Karpas-422 (cell line): ENCODE data around the gene UNC93B1. TPM values are rescaled to one million over a fixed set of nuclear protein-coding genes. Genes with fewer than 3 reads are reported as not detected.
A peak's percentile ranks its signal among the peaks of the same experiment; 100 is the strongest.

Experiments used
- DNase-seq: peaks from one replicate; pipeline ENCODE4 v3.0.0-alpha.2; 2015
- H2AFZ ChIP-seq: fragments of 200-600 bp; sonication (generic); 2 replicates; pipeline ENCODE4 v1.6.1; 2014; ENCODE audit warnings: antibody characterized with exemption, low read length, mixed read lengths
- H3K27ac ChIP-seq: fragments of 200-600 bp; sonication (generic); 2 replicates; pipeline ENCODE4 v1.5.1; 2014; ENCODE audit warnings: mild to moderate bottlenecking, low read length, moderate library complexity
- H3K27me3 ChIP-seq: fragments of 200-600 bp; sonication (generic); 2 replicates; pipeline ENCODE4 v1.6.1; 2014; ENCODE audit warnings: low read length, mixed read lengths
- H3K36me3 ChIP-seq: fragments of 200-600 bp; sonication (generic); 2 replicates; pipeline ENCODE4 v1.6.1; 2014; ENCODE audit warnings: low read length, mixed read lengths; ENCODE audit not compliant: insufficient read depth
- H3K4me1 ChIP-seq: fragments of 200-600 bp; sonication (generic); 2 replicates; pipeline ENCODE4 v1.6.1; 2014; ENCODE audit warnings: mild to moderate bottlenecking, low read length, mixed read lengths
- H3K4me2 ChIP-seq: fragments of 200-600 bp; sonication (generic); 2 replicates; pipeline ENCODE4 v1.6.1; 2014; ENCODE audit warnings: low read length, low read depth, mild to moderate bottlenecking; ENCODE audit not compliant: poor library complexity, severe bottlenecking
- H3K4me3 ChIP-seq: fragments of 200-600 bp; sonication (generic); 2 replicates; pipeline ENCODE4 v1.5.1; 2014; ENCODE audit warnings: mild to moderate bottlenecking, antibody characterized with exemption, low read length, mixed read lengths
- H3K79me2 ChIP-seq: fragments of 200-600 bp; sonication (generic); 2 replicates; pipeline ENCODE4 v1.6.1; 2014; ENCODE audit warnings: mild to moderate bottlenecking, low read length, mixed read lengths
- H3K9ac ChIP-seq: fragments of 200-600 bp; sonication (generic); 2 replicates; pipeline ENCODE4 v1.6.0; 2014; ENCODE audit warnings: low read length
- H3K9me2 ChIP-seq: fragments of 200-600 bp; sonication (generic), shearing (Covaris generic); replicated peaks from 2 replicates; pipeline ENCODE4 v1.6.0; 2014; ENCODE audit warnings: mild to moderate bottlenecking, low read length, moderate library complexity; ENCODE audit not compliant: insufficient read depth
- H3K9me3 ChIP-seq: fragments of 300-700, 200-600 bp; sonication (generic); 2 replicates; pipeline ENCODE4 v1.6.1; 2014; ENCODE audit warnings: low read length, mixed read lengths
- H4K20me1 ChIP-seq: fragments of 200-600 bp; sonication (generic); 2 replicates; pipeline ENCODE4 v1.6.1; 2014; ENCODE audit warnings: mild to moderate bottlenecking, antibody characterized with exemption, low read length, low read depth; ENCODE audit not compliant: insufficient read depth
- total RNA-seq: library from RNA; depleted of rRNA; stranded (reverse); fragments of >200 nt; shearing (Covaris generic); gene quantifications from 2 replicates; pipeline ENCODE4 v1.2.3, GENCODE V29; 2014; ENCODE audit warnings: low replicate concordance

Gene UNC93B1
- total RNA-seq, 1 experiment from 2014 or later, result 71.1 TPM

GRCh38 chr11:68041617-68042218 lies 37.8 kb upstream of the UNC93B1 start:
- no peaks in the 10 kb centered on the region for H3K9me2 ChIP-seq
- peak overlapping the region; percentile 72; the same call in 1 of the 2 replicates for H3K9ac ChIP-seq
- H3K4me3 ChIP-seq, result no peak overlapping the region
- no peaks in the 10 kb centered on the region for H3K27me3 ChIP-seq
- H4K20me1 ChIP-seq, result no peaks in the 10 kb centered on the region; the same call in 1 of the 2 replicates
- DNase-seq, result no peak
- H3K36me3 ChIP-seq, result no peaks in the 10 kb centered on the region
- peaks cover 40% of the 10 kb centered on the region for H3K4me1 ChIP-seq
- H2AFZ ChIP-seq, result no peak overlapping the region
- H3K9me3 ChIP-seq, result no peaks in the 10 kb centered on the region
- H3K79me2 ChIP-seq, result peaks cover 9% of the 10 kb centered on the region; the same call in 1 of the 2 replicates
- H3K27ac ChIP-seq, result peak overlapping the region; percentile 81
- no peak overlapping the region for H3K4me2 ChIP-seq

DNA sequence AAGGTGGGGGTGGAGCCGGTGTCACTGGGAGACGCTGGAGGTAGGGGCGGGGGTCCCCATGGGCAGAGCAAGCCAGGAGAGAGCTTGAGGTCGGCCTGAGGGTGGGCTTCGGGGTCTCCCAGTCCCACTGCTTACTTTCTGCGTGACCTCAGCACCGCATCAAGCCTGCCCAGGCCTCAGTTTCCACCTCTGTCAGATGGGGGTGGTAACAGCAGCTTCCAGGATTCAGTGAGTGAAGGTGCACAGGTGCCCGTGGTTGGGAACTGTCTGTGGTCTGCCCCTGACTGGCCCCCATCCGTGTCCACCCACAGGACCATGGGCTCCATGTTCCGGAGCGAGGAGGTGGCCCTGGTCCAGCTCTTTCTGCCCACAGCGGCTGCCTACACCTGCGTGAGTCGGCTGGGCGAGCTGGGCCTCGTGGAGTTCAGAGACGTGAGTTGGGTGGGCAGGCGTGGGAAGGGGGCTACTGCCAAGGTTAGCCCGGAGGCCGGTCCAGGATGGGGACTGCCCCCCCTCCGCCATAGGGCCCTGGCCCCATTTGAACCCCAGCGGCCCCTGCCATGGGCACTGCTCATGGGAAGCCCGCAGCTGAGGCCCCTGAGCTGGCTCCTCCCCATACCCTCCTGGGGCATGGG lies 37.2 kb upstream of the UNC93B1 start:
- H3K36me3 ChIP-seq, result no peaks in the 10 kb centered on the region
- no peak for DNase-seq
- no peaks in the 10 kb centered on the region for H3K9me2 ChIP-seq
- H3K9me3 ChIP-seq, result no peaks in the 10 kb centered on the region
- peak overlapping the region; percentile 72 for H3K4me2 ChIP-seq
- H2AFZ ChIP-seq, result no peak overlapping the region
- H3K27me3 ChIP-seq, result no peaks in the 10 kb centered on the region
- H3K27ac ChIP-seq, result peak overlapping the region; percentile 81
- H4K20me1 ChIP-seq, result no peaks in the 10 kb centered on the region
- peaks cover 40% of the 10 kb centered on the region for H3K4me1 ChIP-seq
- peak overlapping the region; percentile 72 for H3K9ac ChIP-seq
- peaks cover 9% of the 10 kb centered on the region; the same call in 1 of the 2 replicates for H3K79me2 ChIP-seq
- peak overlapping the region; percentile 71 for H3K4me3 ChIP-seq

DNA sequence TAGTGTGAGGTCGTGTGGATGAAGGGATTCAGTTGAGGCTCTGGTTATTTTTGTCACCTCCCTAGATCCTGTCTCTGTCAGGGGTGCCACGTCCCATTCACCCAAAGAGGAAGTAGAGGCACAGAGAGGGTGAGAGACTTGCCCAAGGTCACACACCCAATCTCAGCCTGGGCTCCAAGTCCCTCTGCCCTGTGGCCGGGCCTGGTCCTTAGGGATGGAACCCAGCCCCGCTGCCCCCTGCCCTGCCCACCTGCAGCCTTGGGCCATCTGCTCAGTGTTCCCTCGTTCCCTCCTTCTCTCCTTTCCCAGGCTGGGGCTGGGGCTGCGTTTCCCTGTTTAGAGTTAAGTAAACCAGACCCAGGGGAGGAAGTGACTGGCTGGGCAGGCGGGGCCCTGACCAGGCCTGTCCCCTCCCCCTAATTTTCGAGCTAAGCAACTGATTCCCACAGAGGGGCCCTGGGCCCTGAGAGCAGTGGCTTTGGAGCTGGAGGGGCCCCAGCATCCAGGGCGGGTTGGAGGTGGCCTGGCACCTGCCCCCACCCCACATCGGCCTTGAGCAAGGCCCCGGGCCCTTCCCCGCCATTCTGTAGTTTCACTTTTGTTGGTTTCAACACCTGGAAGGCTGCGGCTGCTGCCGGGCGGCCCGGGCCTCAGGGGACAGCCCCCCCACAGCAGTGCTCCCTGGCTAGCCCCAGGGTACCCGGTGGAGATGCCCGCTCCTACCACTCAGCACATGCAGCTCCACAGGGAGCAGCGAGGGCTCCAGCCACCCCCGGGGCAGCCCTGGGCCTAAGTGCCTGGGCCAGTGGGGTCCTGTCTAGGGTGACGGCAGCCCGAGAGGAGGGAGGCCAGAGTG lies 36.4 kb upstream of the UNC93B1 start:
- Histone ChIP-seq H3K4me1 (peaks cover 40% of the 10 kb centered on the region), H3K9ac (peak overlapping the region; percentile 72), H3K9me2 (no peaks in the 10 kb centered on the region), H3K27me3 (no peaks in the 10 kb centered on the region), H3K27ac (peak overlapping the region; percentile 81), H3K4me2 (peak overlapping the region; percentile 72), H4K20me1 (no peaks in the 10 kb centered on the region), H2AFZ (peak overlapping the region; percentile 48; the same call in 1 of the 2 replicates), H3K36me3 (no peaks in the 10 kb centered on the region), H3K4me3 (peak overlapping the region; percentile 71), H3K9me3 (no peaks in the 10 kb centered on the region), H3K79me2 (peaks cover 9% of the 10 kb centered on the region; the same call in 1 of the 2 replicates)
- DNase-seq, result peak; percentile 80

DNA sequence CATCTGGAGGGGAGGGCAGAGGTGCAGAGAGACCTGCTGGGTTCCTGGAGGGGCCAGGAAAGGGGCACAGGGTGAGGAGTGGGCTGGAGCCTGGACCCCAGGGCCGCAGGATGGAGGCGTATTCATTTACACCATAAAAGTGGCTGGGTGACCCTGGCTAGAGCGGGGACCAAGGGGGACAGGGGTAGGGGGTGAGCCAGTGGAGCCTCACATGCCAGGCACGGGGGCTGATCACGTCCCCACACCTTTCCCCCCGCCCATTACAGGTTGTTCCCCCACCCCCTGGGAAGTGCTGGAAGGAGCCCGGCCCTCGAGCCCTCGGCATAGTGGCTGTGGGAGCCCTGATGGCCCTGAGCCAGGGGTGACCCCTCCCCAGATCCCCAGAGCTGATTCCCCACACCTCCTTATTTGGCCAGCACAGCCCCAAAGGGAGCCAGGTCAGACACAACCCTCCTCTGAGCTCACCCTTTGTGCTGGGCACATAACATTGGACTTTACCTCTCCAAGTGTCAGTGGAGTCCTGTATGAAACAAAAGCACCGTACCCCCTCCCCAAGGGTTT lies 35.7 kb upstream of the UNC93B1 start:
- DNase-seq, result no peak
- no peaks in the 10 kb centered on the region for H3K9me2 ChIP-seq
- no peaks in the 10 kb centered on the region for H3K27me3 ChIP-seq
- H3K9ac ChIP-seq, result peak overlapping the region; percentile 72
- H3K79me2 ChIP-seq, result peaks cover 9% of the 10 kb centered on the region; the same call in 1 of the 2 replicates
- peak overlapping the region; percentile 71 for H3K4me3 ChIP-seq
- H3K4me2 ChIP-seq, result peak overlapping the region; percentile 72
- no peaks in the 10 kb centered on the region for H3K36me3 ChIP-seq
- no peak overlapping the region; the same call in 1 of the 2 replicates for H2AFZ ChIP-seq
- no peaks in the 10 kb centered on the region for H4K20me1 ChIP-seq
- H3K9me3 ChIP-seq, result no peaks in the 10 kb centered on the region
- peaks cover 40% of the 10 kb centered on the region for H3K4me1 ChIP-seq
- H3K27ac ChIP-seq, result peak overlapping the region; percentile 81

- peak within 1 kb of the TSS; percentile 72 for H3K4me2 ChIP-seq
- no peaks in the 10 kb centered on the region for H3K9me2 ChIP-seq
- peak within 1 kb of the TSS; percentile 37; the same call in 1 of the 2 replicates for H2AFZ ChIP-seq
- H3K9ac ChIP-seq, result peak within 1 kb of the TSS; percentile 72
- no peaks in the 10 kb centered on the region for H3K27me3 ChIP-seq
- peak within 1 kb of the TSS; percentile 81 for H3K27ac ChIP-seq
- H3K36me3 ChIP-seq, result peaks cover 3% of the 10 kb centered on the region; the same call in 1 of the 2 replicates
- peak within 1 kb of the TSS; percentile 71 for H3K4me3 ChIP-seq
- peaks cover 9% of the 10 kb centered on the region; the same call in 1 of the 2 replicates for H3K79me2 ChIP-seq
- peak; percentile 82 for DNase-seq
- no peaks in the 10 kb centered on the region for H3K9me3 ChIP-seq
- H4K20me1 ChIP-seq, result no peaks in the 10 kb centered on the region
- H3K4me1 ChIP-seq, result peaks cover 40% of the 10 kb centered on the region
Observed at GRCh38 chr11:68038718-68039525, 35.0 kb upstream of the UNC93B1 start, which contains the start of gene TCIRG1. TCIRG1 (plus strand) TSS chr11:68039025; CDS start chr11:68041272, 2,247 bp downstream.

- Histone ChIP-seq H3K4me3 (peak overlapping the region; percentile 71), H3K4me1 (peaks cover 40% of the 10 kb centered on the region)
Observed at GRCh38 chr11:68038226-68038717, 34.4 kb upstream of the UNC93B1 start.

More at GRCh38 chr11:68038226-68038717, 34.4 kb upstream of the UNC93B1 start:
- Histone ChIP-seq H3K36me3 (peaks cover 9% of the 10 kb centered on the region), H3K9ac (peak overlapping the region; percentile 72), H3K27ac (peak overlapping the region; percentile 81), H3K9me3 (no peaks in the 10 kb centered on the region), H4K20me1 (no peaks in the 10 kb centered on the region), H3K79me2 (peaks cover 9% of the 10 kb centered on the region; the same call in 1 of the 2 replicates), H3K27me3 (no peaks in the 10 kb centered on the region), H2AFZ (peak overlapping the region; percentile 37; the same call in 1 of the 2 replicates), H3K9me2 (no peaks in the 10 kb centered on the region), H3K4me2 (peak overlapping the region; percentile 72)
- no peak for DNase-seq
